T-helper 9 cell (primary cell): Measurements from ENCODE around the gene SMIM34.

ENCODE experiments used
- DNase-seq: peaks from one replicate; pipeline ENCODE4 v3.0.0-alpha.2; 2020

SMIM34 gene

GRCh38 chr21:34372321-34372720, 51.4 kb downstream of the SMIM34 start:
- no peak for DNase-seq

GRCh38 chr21:34369741-34370140, 54.0 kb downstream of the SMIM34 start:
- DNase-seq: no peak
